GM13977 (cell line): ENCODE measurements around the gene DNAAF1.

Experiments
- DNase-seq: peaks from one replicate; pipeline ENCODE4 v3.0.0; 2012; ENCODE audit warnings: low spot score
- in situ Hi-C: fragments of 300-500 bp; cut with MboI; formaldehyde crosslinking; loops from one replicate; pipeline ENCODE4 v1.12.0; 2022; ENCODE audit warnings: low sequenced_read_pairs, low pct_unique_long_range_greater_than_20kb, mixed read lengths, inconsistent platforms; ENCODE audit not compliant: unreplicated experiment
- TF ChIP-seq, protein P1 (sequence below): IDR thresholded peaks from 2 replicates; pipeline ENCODE4 v1.5.1; 2012; ENCODE audit warnings: mild to moderate bottlenecking, control low read depth; ENCODE audit not compliant: insufficient read depth; ENCODE audit errors: extremely low read depth, missing control alignments

Gene DNAAF1

DNA sequence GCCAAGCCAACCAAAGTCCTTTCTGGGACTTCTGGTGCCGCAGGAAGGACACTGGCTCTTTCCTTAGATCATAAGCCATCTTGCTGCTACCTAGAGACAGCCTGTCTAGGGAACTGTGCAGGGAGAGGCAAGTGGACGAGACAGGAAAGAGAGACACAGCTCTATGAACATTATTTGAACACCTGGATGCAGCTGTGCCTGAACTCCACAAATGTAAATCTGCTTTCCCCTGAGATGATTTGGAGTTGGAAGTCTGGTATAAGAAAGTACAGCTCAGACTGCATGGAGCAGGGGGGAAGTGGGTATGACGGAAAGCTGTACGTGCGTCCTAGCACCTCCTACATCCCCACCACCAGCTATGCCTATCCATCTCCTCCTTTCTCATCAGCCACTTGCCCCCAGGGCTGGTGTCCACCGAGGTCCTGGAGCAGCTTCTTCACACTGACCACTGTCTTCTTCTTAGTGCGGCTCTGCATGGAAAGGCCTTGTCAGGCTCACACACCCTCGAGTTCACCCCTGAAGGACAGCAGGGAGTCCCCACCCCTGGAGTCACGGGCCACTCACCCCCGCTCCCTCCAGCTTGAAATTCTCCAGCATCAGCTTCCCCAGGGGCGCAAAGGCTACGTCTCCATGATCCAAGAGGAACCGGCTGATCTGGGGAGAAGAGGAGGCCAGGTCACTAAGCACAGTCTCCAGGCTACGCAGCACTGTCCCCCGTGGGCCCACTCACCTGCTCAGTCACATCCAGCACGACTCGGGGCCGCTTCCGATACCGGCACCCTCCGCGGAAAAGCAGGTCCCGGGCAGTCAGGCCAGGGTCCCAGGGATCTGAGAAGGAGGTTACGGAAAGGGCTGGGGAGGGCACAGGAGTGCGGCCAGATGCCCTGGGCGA, 37.8 kb downstream of the DNAAF1 start:
- in situ Hi-C loops = no loop called here
- DNase-seq = no peak
- TF ChIP-seq, protein P1, sequence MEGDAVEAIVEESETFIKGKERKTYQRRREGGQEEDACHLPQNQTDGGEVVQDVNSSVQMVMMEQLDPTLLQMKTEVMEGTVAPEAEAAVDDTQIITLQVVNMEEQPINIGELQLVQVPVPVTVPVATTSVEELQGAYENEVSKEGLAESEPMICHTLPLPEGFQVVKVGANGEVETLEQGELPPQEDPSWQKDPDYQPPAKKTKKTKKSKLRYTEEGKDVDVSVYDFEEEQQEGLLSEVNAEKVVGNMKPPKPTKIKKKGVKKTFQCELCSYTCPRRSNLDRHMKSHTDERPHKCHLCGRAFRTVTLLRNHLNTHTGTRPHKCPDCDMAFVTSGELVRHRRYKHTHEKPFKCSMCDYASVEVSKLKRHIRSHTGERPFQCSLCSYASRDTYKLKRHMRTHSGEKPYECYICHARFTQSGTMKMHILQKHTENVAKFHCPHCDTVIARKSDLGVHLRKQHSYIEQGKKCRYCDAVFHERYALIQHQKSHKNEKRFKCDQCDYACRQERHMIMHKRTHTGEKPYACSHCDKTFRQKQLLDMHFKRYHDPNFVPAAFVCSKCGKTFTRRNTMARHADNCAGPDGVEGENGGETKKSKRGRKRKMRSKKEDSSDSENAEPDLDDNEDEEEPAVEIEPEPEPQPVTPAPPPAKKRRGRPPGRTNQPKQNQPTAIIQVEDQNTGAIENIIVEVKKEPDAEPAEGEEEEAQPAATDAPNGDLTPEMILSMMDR = no peak

DNA sequence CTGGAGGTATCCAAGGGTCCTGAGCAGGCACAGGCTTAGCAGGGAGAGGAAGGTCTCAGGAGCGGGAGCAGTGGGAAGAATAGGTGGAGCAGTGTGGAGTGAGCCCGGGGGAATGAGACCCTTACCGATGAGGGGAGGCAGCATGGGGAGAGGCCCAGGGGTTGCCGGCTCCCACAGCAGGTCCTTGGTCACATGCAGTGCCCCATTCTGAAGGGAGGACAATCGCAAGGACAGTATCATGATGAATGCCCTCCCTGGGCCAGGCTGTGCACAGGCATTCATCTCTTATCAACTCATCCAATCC, 38.4 kb downstream of the DNAAF1 start:
- in situ Hi-C loops = no loop called here
- TF ChIP-seq, protein P1 = no peak
- no peak for DNase-seq

DNA sequence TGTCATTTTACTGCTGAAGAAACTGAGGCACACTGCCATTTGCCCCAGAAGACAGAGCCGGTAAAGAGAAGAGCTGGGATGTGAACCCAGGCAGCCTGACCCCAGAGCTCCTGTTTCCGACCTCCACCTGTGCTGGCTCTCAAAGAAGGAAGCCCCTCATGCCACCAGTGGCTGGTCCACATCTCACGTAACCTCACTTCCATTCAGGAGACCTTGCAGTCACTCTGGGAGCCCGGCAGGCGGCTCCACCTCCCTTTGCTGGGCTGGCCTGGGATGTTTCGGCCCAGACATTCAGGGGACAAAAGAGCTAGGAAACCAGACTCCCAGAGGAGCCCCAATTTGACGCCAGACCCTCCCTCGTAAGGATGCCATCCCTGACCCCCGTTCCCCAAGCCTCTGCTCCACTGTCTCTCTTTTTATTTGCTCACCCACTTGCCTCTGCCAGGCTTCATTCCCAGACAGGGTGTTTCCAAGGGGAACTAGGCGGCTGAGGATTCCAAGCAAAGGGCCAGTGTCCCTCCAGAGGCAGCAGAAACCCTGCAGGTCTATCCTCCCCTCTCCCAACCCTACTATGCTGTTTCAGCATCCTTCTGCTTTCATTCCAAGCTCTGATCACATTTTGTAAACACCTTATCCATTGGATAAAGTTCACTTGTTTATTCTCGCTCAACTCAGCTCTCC, 38.9 kb downstream of the DNAAF1 start:
- DNase-seq = no peak
- TF ChIP-seq, protein P1 = no peak
- in situ Hi-C loops = no loop called here

DNA sequence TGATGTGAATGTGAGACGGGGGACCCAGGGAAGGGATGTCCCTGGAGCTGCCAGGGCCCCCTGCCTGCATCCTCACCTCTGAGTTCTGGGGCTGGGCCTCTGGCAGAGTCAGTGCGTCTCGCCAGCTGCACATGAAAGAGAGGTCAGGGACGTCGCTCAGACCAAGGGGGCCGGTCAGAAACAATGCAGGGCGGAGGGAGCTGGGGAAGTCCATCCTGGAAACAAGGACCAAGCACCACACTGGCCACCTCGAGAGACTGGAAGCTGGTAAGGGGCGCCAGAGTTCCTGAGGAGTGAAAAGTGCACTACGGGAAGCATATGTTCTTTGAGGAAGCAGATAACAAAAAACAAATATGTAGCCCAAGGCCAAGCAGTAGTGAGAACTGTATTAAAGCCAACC, 39.7 kb downstream of the DNAAF1 start:
- in situ Hi-C loops = no loop called here
- no peak for DNase-seq
- TF ChIP-seq, protein P1 = no peak

DNA sequence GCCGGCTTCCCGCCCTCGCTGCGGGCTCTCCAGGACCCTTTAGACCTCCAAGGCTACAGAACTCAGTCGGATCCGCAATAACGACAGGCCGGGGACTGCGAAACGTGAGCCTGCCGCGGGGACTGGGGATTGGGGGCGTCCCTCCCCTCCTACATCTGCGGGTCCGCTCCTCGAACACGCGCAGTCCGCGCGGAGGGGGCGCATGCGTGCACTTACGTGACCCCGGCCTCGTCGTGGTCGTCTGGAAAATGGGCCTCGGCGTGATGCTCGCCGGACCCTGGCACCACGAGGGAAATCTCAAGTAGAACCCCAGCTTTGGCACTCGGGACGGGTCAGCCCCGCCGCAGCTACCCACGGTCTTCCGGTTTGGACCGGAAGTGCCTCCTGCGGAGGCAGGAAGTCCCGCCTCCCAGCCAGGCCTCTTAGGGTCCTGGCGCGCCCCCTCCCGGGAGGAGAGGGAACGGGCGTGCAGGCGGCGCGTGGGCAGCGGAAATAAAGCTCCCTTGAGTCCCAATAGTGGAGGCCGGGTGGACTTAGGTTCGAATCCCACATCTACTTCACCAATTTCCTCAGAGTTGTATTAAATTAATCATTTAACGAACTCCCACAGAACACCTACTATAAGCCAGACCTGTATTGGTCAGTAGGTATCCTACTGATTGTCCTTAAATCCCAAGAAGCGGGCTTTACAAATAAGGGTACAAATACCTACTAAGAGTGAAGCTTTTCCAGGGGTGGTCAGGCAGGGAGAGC, 41.8 kb downstream of the DNAAF1 start, which contains the start of gene TAF1C:
Gene TAF1C, minus strand, starts transcription at position 373 of the 753 bp plus-strand sequence. CDS start 2,069 bp downstream, outside the sequence.
- in situ Hi-C loops = no loop called here
- peak; percentile 98 for DNase-seq
- TF ChIP-seq, protein P1 = peak; percentile 94

DNA sequence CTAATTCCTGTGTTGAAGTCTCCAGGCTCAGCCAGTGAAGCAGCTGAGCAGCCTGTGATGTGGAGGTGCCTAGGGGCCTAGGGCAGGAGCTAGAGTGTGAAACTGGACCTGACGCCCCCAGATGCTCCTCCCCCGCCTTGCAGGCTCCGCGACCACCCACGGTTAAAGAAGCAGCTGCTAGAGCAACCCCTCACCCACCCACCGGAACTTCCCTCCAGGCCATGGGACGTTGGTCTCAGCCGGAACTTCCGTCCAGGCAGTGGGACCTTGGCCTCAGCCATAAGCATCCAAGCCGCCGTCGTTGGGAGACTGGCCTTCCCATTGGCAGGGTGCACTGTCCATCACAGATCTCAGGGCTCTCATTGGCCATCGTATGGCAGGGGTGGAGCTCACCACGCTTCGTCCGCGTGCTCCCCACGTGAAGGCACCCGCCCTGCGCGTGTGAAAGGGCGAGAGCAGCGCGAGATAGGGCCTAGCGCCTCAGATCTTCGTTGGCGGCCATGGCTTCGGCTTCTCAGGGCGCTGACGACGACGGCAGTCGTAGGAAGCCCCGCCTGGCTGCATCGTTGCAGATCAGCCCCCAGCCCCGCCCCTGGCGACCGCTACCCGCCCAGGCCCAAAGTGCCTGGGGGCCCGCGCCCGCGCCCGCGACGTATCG, 45.8 kb downstream of the DNAAF1 start, which contains the start of gene ADAD2:
Gene ADAD2, plus strand, starts transcription at position 427 of the 658 bp plus-strand sequence. Its CDS starts 74 bp downstream, at position 501.
- TF ChIP-seq, protein P1 = no peak
- DNase-seq = no peak
- in situ Hi-C loops = no loop called here
